MM.1S (cell line): Measurements from ENCODE around the gene XBP1.

ENCODE experiments used
- CTCF ChIP-seq: fragments of 300-600 bp; sonication (generic); IDR thresholded peaks from 2 replicates; pipeline ENCODE4 v1.5.1; 2016; ENCODE audit warnings: antibody characterized with exemption, low read length, mixed read lengths
- EZH2phosphoT487 ChIP-seq: fragments of 300-600 bp; sonication (generic); IDR thresholded peaks from 2 replicates; pipeline ENCODE4 v1.6.1; 2018; ENCODE audit warnings: antibody characterized with exemption, low read length

DNA sequence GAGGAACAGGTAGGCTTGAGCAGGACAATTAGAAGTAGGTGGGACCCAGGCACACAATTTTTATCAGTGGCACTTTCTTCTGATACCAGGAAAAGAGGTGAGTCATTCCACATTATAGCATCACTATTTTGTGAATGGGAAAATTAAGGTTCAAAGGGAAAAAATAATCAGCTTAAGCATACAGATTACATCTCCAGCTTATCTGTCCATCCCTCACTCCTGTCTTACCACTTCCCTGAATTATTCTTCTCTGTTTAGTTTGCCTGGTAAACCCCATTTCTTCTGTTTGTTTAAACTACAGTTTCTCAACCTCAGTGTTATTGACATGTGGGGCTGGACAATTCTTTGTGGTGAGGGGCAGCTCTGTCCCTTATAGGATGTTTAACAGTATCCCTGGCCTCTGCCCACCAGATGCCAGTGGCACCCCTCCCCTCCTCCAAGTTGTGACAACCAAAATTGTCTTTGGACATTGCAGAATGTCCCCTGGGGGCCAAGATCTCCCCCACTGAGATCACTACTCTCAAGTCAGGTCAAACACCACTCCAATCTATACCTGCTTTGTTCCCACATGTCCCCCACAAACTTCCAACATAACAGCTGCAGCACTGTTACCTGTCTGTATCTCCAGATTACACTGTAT is 8.5 kb upstream of the XBP1 start:
- TF ChIP-seq EZH2phosphoT487 (no peak), CTCF (no peak)
